ENCODE measurements around the gene HPD.
"Not testable (repeated sequence)": the region's sequence is repeated elsewhere in the genome, so short reads cannot be mapped to it uniquely, and the experiment has no call there.

Gene HPD

DNA sequence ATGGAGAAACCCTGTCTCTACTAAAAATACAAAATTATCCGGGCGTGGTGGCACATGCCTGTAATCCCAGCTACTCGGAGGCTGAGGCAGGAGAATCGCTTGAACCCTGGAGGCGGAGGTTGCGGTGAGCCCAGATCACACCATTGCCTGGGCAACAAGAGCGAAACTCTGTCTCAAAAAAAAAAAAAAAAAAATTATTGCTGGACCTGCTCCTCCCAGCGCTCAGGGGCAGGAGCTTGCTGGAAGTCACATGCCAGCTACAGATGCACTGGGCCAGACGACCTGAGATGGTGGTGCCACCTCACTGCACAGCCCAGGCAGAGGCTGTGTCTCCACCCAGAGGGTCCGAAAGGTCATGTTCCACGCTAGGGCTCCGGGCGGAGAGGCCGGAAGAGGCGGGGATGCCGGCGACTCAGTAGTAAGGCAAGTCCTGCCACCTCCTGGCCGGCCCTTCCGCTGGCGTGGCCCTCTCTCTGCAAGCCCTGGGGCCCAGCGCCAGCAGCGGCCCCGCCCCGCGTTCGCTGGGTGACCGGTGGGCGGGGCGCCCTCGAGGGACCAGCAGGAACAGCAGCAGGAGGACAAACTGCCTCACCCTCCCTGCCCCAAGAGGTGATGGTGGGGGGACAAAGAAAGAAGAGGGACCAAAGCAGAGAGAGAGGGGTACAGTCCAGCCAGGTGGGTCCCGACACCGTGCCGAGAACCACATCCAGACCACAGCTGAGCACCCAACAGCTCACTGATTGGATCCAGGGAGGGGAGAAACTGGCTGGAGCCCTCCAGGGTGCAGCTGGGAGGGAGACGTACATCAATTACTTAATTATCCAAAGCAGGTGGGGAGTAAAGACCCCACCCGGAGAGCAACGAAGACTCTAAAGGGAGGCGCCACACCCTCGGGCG lies 61.6 kb downstream of the HPD start:
- DNase-seq: no peak

DNA sequence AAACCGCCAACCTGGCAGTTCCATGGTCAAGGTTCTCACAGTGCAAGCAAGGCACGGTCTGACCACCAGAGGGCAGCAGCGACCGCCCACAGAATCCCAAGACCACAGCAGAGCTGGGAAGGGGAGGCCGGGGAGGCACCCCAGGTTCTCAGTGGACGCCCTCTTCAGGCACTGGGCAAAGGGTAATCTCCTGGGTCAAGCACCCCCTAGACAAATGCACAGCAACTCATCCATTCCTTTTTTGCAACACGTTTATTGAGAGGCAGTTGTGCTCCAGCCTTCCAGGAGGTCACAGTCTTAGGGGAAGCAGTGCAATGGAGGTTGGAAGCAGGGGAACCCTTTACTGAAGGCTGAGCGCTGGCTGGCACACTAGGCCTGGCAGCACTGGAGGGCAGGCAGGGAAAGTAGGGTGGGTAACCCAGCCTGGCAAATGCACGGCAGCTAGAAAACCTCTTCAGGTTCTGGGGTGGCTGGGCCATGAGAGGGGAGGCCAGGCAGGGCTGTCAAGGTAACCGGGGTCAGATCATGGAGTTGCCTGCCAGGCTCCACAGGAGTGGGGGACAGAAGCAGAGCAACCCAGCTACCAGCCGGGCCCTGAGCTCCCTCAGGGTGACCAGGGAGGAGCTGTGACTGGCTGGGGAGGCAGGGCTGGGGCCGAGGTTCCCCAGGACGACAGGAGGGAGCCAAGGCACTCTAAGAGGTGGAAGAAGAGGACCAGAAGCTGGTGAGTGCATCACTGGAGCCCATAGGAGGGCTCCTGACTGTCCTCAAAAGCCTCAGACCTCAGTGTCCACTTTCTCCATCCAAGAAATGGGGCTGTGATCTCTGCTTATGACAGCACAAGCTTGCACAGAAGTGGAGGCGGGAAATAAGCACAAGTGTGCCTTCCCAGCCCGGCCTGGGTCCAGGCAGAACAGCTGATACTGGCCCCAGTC lies 63.4 kb downstream of the HPD start:
- peak; percentile 80 for DNase-seq

DNA sequence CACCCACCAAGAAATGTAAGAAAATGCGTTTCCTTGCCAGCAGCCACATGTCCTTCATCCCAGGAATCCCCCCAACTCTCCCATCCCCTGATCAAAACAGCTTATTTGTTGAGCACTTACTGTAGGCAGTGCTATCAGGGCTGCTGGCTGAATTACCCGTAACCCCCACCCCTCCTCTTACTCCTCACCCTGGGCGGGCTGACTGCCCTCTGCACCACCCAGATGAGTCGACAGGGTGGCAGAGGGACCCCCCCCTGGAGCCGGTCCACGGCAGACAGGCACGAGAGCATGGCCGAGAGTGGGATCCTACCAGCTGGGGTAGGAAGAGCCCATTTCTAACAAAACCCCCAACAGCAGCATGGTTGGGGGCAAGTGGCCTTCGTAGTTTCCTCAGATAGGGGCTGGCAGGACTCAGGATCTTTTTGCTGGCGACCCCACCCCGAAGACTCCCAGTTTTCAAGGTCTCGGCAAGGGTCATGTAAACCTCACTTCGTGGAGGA lies 64.1 kb downstream of the HPD start:
- peak; percentile 63 for DNase-seq

DNA sequence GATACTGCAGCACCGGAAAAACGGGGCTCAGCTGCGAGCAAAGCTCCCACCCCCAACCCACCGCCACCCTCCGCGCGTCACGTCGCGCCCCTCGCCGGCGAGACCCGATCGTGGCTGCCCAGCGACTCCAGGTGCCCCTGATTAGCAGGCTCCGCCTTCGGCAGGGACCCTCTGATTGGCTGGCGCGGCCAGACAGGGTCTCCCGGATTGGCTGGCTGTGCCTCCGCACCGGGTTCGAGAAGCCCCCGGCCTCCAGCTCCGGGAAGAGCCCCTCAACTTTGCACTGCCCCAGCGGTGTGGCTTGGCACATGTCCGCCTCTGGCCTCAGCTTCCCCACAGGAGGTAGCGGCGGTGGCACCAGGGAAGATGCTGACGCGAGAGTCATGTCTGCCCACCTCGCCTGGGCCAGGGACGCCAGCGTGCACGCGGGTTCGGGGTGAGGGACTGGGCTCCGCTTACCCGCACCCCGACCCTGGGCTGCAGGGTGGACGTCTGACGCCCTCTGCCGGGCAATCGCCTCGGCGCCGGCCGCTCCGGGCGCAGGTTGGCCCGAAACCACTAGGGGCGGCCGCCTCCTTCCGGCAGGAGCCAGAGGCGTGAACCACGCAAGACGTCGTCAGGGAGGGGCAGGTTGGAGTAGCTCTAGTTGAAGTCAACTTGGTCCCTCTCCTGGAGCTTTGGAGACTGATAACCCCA lies 64.7 kb downstream of the HPD start:
- peak; percentile 84 for DNase-seq

DNA sequence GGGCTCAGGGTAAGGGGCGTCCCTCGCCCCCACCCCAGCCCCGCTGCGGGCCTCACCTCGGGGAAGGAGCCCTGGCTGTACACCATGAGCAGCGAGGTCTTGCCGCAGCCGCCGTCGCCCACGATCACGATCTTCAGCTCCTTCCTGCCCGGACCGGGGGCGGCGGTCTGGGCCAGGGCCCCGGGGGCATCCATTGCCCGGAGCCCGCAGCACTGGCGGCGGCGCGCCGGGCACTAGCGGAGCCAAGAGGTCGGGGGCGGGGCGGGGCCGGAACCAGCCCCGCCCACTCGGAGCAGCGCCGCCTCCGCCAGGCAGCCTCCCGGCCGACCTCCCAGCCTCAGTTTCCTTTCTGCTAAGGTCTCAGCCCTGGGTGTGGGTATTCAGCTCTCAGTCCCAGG lies 65.2 kb downstream of the HPD start, which contains the start of gene RHOF:
Gene RHOF, minus strand, starts transcription at position 249 of the 398 bp plus-strand sequence. Its CDS starts 55 bp downstream, at position 194.
- peak; percentile 60 for DNase-seq

DNA sequence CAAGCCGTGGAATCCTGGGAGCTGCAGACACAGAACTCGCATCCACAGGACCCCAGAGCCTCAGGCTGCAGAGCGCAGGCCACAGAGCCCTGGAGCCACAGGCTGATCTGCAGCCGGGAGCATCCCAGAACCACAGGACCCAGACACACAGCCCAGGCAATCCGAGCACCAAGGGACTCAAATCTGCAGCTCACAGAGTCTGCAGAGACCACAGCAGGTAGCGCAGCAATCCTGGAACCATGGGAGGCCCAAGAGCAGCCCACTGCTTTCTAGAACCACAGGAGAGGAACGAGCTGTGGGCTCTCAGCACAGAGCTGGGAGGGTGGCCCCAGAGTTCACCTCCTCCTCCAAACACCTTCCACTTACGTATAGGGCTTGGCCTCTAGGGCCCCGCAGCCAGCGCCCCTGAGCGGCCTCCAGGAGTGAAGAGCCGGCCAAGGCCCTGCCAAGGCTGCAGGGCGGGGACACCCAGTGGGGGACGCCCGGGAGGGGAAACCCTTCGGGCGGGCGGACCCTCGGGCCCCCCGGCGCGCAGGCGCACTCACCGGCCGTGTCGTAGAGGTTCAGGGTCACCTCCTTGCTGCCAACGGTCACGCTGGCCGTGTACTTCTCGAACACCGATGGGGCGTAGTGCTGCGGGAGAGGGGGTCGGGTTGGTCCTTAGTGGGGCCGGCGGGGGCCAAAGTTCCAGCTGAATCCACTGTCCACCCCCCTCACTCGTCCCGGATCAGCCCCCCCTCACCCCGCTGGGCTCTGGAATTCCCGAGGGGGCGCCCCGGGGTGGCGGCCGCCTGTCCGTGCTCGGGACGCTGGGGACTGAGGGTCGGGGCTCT lies 65.8 kb downstream of the HPD start:
- peak; percentile 52 for DNase-seq

DNA sequence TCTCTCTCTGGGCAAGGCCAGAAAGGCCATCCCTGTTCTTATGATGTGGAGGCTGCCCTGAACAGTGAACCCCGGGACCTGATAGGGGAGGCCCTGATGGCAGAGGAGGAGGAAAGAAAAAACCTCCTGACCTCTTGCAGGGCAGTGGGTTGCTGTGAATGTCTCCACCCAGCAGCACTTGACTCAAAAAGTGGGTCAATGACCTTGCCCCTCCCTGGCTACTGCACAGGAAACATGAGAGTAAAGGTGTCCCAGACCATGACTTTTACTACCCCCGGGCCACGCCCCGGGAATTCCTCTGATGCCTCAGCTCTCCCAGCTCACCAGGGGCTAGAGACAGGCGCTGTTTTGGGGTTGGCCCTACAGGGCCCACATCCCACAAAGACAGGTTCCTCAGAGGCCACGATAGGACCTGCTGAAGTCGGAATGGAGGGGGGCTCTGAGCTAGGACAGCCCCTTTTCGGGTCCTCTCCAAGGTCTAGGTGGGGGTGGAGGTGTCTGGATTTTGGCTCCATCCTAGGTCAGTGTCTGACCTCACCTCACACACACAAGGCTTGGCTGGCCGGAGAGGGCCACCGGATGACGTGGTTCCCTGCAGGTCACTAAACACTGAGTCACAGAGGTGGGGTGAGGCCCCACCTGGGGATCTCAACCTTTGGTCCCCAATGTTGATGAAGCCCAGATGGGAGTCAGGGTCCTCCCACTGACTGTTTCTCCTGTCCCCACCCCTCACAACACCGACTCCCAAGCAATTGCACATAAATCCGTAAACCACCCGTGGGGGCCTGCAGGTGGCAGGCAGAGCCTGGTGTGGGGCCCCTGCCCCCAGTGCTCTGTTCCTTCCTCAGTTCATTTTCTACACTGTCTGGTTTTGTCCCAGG lies 66.7 kb downstream of the HPD start:
- no peak for DNase-seq

DNA sequence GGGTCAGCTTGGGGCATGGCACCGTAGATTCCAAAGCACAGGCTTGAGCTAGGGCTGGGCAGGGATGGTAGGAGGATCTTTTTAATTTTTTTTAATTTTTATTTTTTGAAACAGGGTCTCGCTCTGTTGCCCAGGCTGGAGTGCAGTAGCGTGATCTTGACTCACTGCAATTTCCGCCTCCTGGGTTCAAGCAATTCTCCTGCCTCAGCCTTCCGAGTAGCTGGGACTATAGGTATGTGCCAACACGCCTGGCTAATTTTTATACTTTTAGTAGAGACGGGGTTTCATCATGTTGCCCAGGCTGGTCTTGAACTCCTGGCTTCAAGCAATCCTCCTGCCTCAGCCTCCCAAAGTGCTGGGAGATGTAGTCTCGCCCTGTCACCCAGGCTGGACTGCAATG lies 67.9 kb downstream of the HPD start:
- DNase-seq: not testable (repeated sequence)

DNA sequence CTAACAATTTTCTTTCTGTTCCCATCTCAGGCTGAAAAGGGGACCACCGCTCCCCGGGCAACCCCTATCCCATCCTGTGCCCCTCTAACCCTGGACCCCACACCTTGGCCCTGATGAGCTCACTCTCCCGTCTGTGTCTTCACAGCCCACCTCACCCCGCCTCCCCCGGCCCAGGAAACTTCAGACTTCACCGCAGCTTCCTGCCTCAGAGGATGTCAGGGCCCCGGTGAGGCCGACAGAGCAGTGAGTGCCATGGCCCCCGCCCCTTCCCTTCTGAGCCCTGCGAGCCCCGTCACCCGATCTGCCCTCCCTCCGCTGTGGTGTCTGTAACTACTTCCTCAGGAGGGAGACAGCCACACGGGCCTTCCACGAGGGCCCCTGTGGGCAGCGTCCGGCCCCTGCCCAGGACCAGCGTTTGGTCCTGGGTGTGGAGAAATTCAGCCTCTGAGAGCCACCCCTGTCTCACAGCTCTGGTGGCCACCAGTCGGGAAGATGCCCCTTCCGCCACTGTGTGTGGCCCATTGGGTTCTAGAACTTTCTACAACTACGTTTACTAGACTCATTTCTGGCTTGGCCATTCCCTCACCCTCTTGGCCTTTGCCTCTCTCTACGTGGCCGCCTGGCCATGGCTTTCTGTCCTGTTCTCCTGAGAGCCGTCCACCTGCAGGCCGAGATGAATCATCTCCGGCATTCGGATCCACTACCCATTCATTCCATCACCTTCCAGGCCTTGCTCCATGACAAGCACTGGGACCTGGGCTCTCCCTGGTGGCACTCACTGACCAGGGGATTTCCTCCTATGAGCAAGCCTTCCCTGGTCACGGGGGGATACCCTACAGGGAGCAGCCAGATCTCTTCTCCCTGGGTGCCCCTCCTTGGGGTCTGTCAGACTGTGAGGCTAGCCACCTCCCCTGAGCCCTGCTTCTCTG lies 68.6 kb downstream of the HPD start:
- DNase-seq: peak; percentile 85

Measured in effector CD8-positive, alpha-beta T cell (primary cell).